LNCaP clone FGC (cell line): ENCODE measurements around the gene OAS3.
"Not testable (repeated sequence)": the region's sequence is repeated elsewhere in the genome, so short reads cannot be mapped to it uniquely, and the experiment has no call there.

Experiments used
- DNase-seq: peaks from one replicate; pipeline ENCODE4 v3.0.0-alpha.2; 2011; ENCODE audit warnings: low read depth
- H3K4me3 ChIP-seq: 2 replicates; pipeline ENCODE4 v1.5.1; 2011; ENCODE audit warnings: mild to moderate bottlenecking, low read depth, low read length, control low read depth
- TF ChIP-seq, protein P1 (sequence below): IDR thresholded peaks from 2 replicates; pipeline ENCODE4 v1.5.1; 2012; ENCODE audit warnings: mild to moderate bottlenecking; ENCODE audit not compliant: control insufficient read depth, insufficient read depth; ENCODE audit errors: extremely low read depth

Gene OAS3

DNA sequence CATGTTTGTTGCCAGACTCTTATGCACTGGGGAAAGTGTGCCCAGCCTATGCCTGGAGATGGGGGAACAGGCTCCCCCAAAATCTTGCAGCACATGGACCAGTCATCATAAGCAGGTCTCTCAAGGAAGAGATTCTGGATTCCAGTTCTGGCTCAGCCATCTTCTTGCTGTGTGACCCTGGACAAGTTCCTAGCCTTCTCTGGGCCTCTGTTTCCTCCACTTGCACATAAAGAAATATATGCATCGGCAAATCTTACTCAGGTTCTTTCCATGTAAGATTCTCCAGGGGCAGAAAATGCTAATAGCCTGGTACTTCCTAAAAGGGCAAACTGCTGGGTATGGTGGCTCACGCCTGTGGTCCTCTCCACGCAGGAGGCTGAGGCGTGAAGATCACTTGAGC lies 7.2 kb downstream of the OAS3 start:
- TF ChIP-seq, protein P1, sequence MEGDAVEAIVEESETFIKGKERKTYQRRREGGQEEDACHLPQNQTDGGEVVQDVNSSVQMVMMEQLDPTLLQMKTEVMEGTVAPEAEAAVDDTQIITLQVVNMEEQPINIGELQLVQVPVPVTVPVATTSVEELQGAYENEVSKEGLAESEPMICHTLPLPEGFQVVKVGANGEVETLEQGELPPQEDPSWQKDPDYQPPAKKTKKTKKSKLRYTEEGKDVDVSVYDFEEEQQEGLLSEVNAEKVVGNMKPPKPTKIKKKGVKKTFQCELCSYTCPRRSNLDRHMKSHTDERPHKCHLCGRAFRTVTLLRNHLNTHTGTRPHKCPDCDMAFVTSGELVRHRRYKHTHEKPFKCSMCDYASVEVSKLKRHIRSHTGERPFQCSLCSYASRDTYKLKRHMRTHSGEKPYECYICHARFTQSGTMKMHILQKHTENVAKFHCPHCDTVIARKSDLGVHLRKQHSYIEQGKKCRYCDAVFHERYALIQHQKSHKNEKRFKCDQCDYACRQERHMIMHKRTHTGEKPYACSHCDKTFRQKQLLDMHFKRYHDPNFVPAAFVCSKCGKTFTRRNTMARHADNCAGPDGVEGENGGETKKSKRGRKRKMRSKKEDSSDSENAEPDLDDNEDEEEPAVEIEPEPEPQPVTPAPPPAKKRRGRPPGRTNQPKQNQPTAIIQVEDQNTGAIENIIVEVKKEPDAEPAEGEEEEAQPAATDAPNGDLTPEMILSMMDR = no peak
- H3K4me3 ChIP-seq = no peak overlapping the region
- no peak for DNase-seq

GRCh38 chr12:112946236-112947000 lies 8.1 kb downstream of the OAS3 start:
- TF ChIP-seq, protein P1 = no peak
- no peak for DNase-seq
- no peak overlapping the region for H3K4me3 ChIP-seq

GRCh38 chr12:112947314-112947713 lies 9.0 kb downstream of the OAS3 start:
- TF ChIP-seq, protein P1 = no peak
- no peak for DNase-seq
- H3K4me3 ChIP-seq = no peak overlapping the region

DNA sequence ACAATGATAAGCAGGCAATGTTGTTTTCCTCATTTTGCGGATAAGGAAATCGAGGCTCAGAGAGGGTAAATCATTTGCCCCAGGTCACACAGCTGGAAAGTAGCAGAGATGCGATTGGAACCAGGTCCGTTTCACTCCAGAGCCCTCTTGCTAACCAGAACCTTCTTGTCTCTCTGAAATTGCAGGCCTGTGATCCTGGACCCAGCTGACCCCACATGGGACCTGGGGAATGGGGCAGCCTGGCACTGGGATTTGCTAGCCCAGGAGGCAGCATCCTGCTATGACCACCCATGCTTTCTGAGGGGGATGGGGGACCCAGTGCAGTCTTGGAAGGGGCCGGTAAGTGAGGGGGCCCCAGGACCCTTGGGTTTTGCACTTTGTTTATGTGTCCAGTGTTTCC lies 9.5 kb downstream of the OAS3 start:
- H3K4me3 ChIP-seq = no peak overlapping the region
- TF ChIP-seq, protein P1 = no peak

DNA sequence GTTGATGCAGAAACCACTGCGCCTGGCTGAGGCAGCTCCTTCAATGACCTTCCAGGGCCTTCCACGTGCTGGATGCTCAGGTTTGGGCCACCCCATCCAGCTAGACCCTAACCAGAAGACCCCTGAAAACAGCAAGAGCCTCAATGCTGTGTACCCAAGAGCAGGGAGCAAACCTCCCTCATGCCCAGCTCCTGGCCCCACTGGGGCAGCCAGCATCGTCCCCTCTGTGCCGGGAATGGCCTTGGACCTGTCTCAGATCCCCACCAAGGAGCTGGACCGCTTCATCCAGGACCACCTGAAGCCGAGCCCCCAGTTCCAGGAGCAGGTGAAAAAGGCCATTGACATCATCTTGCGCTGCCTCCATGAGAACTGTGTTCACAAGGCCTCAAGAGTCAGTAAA lies 10.5 kb downstream of the OAS3 start:
- no peak overlapping the region for H3K4me3 ChIP-seq
- DNase-seq = no peak
- TF ChIP-seq, protein P1 = no peak

More for the DNA sequence above, 9.5 kb downstream of the OAS3 start:
- no peak for DNase-seq

- no peak for DNase-seq
- H3K4me3 ChIP-seq = no peak overlapping the region
- TF ChIP-seq, protein P1 = no peak
These were observed 12.4 kb downstream of the OAS3 start for GRCh38 chr12:112950701-112951100.

DNA sequence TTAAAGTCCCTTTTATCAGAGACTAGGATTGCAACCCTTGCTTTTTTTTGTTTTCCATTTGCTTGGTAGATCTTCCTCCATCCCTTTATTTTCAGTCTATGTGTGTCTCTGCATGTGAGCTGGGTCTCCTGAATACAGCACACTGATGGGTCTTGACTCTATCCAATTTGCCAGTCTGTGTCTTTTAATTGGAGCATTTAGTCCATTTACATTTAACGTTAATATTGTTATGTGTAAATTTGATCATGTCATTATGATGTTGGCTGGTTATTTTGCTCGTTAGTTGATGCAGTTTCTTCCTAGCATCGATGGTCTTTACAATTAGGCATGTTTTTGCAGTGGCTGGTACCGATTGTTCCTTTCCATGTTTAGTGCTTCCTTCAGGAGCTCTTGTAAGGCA lies 18.9 kb downstream of the OAS3 start:
- not testable (repeated sequence) for H3K4me3 ChIP-seq

More for the DNA sequence above, 18.9 kb downstream of the OAS3 start:
- not testable (repeated sequence) for DNase-seq
